ENCODE data around the gene DPEP2NB.

- TF ChIP-seq YY1 (tag by site-specific recombination; IDR thresholded peaks at IDR 0.05) (no peak), CTCF (tag by site-specific recombination; IDR thresholded peaks at IDR 0.05) (no peak), MYNN (tag by site-specific recombination; IDR thresholded peaks at IDR 0.05; ENCODE audit: borderline replicate concordance) (no peak), ZNF513 (tag by site-specific recombination; IDR thresholded peaks at IDR 0.05) (no peak), ZNF544 (tag by site-specific recombination; IDR thresholded peaks at IDR 0.05) (no peak), ZEB2 (tag by site-specific recombination; IDR thresholded peaks at IDR 0.05) (no peak), ZNF112 (tag by site-specific recombination; IDR thresholded peaks at IDR 0.05) (no peak), ZNF600 (tag by site-specific recombination; IDR thresholded peaks at IDR 0.05) (no peak), ZBTB26 (tag by site-specific recombination; optimal IDR thresholded peaks at IDR 0.05) (no peak), ZNF777 (tag by site-specific recombination; IDR thresholded peaks at IDR 0.05; ENCODE audit: borderline replicate concordance) (no peak), ZBTB8A (tag by site-specific recombination; IDR thresholded peaks at IDR 0.05) (no peak), TRIM28 (IDR thresholded peaks at IDR 0.05; ENCODE audit: borderline replicate concordance, low read length) (no peak)
Measured at GRCh38 chr16:68013440-68013839, 2.3 kb downstream of the DPEP2NB start.

Measured in HEK293 (cell line).